Hepatocyte (in vitro differentiated cells): Measurements from ENCODE around the gene PPP2R2C.

Experiments used
- EZH2 ChIP-seq: fragments of 200-600 bp; sonication (generic); IDR thresholded peaks from 2 replicates; pipeline ENCODE4 v1.6.1; 2016; ENCODE audit warnings: antibody characterized with exemption, mild to moderate bottlenecking, borderline replicate concordance
- EZH2phosphoT487 ChIP-seq: fragments of 200-600 bp; sonication (generic); IDR thresholded peaks from one replicate; pipeline ENCODE4 v1.6.1; 2018; ENCODE audit warnings: antibody characterized with exemption, mild to moderate bottlenecking, low read depth, moderate library complexity; ENCODE audit not compliant: unreplicated experiment, severe bottlenecking
- TF ChIP-seq, protein P1 (sequence below): fragments of 200-600 bp; sonication (generic); IDR thresholded peaks from 2 replicates; pipeline ENCODE4 v1.5.1; 2016; ENCODE audit warnings: antibody characterized with exemption, mild to moderate bottlenecking; ENCODE audit not compliant: poor library complexity

DNA sequence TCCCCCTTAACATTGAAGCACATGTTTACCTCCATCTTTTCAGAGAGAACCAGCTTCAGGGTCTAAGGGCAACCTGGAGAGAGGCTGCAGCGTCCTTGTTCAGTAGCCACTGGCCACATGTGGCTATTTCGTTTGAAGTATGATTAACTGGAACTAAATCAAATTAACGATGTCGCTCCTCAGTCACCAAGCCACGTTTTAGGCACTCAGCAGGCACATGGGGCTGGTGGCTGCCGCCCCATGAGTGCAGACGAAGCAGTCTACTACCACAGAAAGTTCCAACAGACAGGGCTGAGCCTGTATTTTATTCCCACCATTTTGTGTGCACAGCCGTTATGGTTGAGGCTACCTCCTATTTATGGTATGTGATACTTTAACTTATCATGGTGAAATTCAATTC, 103.4 kb downstream of the PPP2R2C start:
- TF ChIP-seq, protein P1, sequence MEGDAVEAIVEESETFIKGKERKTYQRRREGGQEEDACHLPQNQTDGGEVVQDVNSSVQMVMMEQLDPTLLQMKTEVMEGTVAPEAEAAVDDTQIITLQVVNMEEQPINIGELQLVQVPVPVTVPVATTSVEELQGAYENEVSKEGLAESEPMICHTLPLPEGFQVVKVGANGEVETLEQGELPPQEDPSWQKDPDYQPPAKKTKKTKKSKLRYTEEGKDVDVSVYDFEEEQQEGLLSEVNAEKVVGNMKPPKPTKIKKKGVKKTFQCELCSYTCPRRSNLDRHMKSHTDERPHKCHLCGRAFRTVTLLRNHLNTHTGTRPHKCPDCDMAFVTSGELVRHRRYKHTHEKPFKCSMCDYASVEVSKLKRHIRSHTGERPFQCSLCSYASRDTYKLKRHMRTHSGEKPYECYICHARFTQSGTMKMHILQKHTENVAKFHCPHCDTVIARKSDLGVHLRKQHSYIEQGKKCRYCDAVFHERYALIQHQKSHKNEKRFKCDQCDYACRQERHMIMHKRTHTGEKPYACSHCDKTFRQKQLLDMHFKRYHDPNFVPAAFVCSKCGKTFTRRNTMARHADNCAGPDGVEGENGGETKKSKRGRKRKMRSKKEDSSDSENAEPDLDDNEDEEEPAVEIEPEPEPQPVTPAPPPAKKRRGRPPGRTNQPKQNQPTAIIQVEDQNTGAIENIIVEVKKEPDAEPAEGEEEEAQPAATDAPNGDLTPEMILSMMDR = no peak
- TF ChIP-seq EZH2phosphoT487 (no peak), EZH2 (no peak)
